ENCODE results near the gene PRAME.

Gene PRAME

DNA sequence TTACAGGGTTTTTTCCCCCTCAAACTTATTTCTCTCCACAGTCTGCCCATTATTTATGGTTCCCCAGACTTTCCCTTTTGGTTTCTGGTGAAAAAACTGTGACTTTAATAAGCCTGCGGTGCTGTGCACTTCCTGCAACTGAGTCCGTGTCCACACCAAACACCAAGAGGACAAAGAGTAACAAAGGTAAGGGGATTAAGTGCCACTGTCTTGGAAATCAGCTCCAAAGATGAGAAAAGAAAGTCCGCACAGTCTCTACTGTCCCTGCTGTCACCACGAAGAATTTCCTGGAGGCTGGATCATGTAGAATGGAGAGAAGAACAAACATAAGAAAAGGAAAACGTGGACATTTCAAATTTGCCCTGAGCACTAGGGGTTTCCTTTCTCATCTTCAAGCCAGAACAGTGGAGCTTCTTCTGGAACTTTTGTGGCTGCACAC lies 17.9 kb upstream of the PRAME start:
- TF ChIP-seq, protein P1, sequence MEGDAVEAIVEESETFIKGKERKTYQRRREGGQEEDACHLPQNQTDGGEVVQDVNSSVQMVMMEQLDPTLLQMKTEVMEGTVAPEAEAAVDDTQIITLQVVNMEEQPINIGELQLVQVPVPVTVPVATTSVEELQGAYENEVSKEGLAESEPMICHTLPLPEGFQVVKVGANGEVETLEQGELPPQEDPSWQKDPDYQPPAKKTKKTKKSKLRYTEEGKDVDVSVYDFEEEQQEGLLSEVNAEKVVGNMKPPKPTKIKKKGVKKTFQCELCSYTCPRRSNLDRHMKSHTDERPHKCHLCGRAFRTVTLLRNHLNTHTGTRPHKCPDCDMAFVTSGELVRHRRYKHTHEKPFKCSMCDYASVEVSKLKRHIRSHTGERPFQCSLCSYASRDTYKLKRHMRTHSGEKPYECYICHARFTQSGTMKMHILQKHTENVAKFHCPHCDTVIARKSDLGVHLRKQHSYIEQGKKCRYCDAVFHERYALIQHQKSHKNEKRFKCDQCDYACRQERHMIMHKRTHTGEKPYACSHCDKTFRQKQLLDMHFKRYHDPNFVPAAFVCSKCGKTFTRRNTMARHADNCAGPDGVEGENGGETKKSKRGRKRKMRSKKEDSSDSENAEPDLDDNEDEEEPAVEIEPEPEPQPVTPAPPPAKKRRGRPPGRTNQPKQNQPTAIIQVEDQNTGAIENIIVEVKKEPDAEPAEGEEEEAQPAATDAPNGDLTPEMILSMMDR (IDR thresholded peaks at IDR 0.05; ENCODE audit: insufficient read depth, low read depth, low read length, missing control alignments): no peak
- DNase-seq (ENCODE audit: low read depth): no peak
- no peak overlapping the region for H3K4me3 ChIP-seq (ENCODE audit: low read depth, low read length)

DNA sequence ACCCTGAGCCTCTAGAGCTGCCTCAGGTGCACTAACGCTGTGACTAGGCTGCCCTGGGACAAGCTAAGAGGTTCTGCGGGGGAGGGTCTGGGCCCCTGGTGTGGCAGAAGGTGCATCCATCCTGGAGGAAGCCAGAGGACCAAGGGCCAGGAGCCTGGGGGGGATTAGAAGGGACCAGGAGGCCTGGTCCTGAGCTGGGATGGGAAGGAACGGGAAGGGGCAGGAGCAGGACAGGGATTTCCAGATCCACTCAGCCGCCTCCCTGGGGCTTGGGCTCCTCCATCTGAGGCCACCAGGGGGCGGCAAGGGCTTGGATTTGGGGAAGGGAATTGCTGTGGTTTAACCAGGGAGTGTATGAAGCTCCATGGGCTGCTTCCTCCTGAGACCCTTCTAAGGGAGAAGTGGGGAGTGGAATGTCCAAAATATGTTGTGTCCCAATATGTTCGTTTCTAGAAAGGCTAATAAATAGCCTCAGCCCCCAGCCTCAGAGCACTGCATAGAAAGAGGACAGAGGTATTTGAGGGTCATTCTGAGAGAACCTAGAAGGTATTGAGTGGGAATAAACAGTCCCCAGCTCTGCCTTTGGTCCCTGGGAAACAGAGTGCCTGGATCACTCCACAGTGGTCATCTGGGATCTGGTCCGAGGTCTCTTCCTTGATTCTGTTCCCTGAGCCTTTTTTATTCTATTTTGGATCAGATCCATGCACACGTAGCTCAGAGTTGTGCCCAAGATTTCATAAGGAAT lies 17.4 kb upstream of the PRAME start:
- peak; percentile 18 for DNase-seq (ENCODE audit: low read depth)
- H3K4me3 ChIP-seq (ENCODE audit: low read depth, low read length): no peak overlapping the region
- TF ChIP-seq, protein P1 (IDR thresholded peaks at IDR 0.05; ENCODE audit: insufficient read depth, low read depth, low read length, missing control alignments): peak; percentile 65

GRCh38 chr22:22574361-22574760 lies 15.3 kb upstream of the PRAME start:
- DNase-seq (ENCODE audit: low read depth): no peak
- H3K4me3 ChIP-seq (ENCODE audit: low read depth, low read length): no peak overlapping the region
- TF ChIP-seq, protein P1 (IDR thresholded peaks at IDR 0.05; ENCODE audit: insufficient read depth, low read depth, low read length, missing control alignments): no peak

- TF ChIP-seq, protein P1 (IDR thresholded peaks at IDR 0.05; ENCODE audit: insufficient read depth, low read depth, low read length, missing control alignments): no peak
Measured at GRCh38 chr22:22573047-22573889, 14.2 kb upstream of the PRAME start.

GRCh38 chr22:22571862-22572261 lies 12.8 kb upstream of the PRAME start:
- TF ChIP-seq, protein P1 (IDR thresholded peaks at IDR 0.05; ENCODE audit: insufficient read depth, low read depth, low read length, missing control alignments): no peak
- no peak for DNase-seq (ENCODE audit: low read depth)

More at GRCh38 chr22:22573047-22573889, 14.2 kb upstream of the PRAME start:
- no peak overlapping the region for H3K4me3 ChIP-seq (ENCODE audit: low read depth, low read length)
- no peak for DNase-seq (ENCODE audit: low read depth)

DNA sequence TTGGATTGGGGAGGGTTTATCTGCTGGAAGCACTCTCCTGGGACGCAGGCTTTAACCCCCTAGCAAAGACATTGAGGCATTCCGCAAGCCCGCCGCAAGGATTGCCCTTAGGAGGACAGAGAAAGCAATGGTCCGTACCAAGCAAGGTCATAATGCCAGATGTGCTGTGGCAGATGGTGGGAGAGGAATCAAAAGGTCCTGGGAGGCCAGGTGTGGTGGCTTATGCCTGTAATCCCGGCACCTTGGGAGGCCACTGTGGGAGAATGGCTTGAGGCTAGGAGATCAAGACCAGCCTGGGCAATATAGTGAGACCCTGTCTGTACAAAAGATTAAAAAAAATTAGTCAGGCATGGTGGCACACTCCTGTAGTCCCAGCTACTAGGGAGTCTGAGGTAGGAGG lies 12.4 kb upstream of the PRAME start:
- TF ChIP-seq, protein P1 (IDR thresholded peaks at IDR 0.05; ENCODE audit: insufficient read depth, low read depth, low read length, missing control alignments): no peak
- no peak overlapping the region for H3K4me3 ChIP-seq (ENCODE audit: low read depth, low read length)
- no peak for DNase-seq (ENCODE audit: low read depth)

More at GRCh38 chr22:22571862-22572261, 12.8 kb upstream of the PRAME start:
- H3K4me3 ChIP-seq (ENCODE audit: low read depth, low read length): no peak overlapping the region

Data from GM12865 (cell line).